Panc1 (cell line): ENCODE results near the gene POLE. TPM values are rescaled to one million over a fixed set of nuclear protein-coding genes. Genes with fewer than 3 reads are reported as not detected.

ENCODE experiments used
- ATAC-seq: fragments of 200-7000 bp; cut with Tn5 transposase; 2 replicates; pipeline ENCODE4 v1.9.1; 2020; ENCODE audit warnings: mild to moderate bottlenecking, moderate library complexity
- BruUV-seq: library from RNA; stranded (reverse); fragments of 400-500 nt; replicated peaks from 2 replicates; lab custom pipeline; 2021; lab: Mats Ljungman, UMichigan
- CTCF ChIA-PET: fragments of 300-600 bp; sonication (Branson Sonifier 250); formaldehyde crosslinking; loops from one replicate; lab custom pipeline; 2022; ENCODE audit warnings: antibody characterized with exemption; lab: Charles Lee
- POLR2A ChIA-PET: fragments of 300-600 bp; sonication (Branson Sonifier 250); formaldehyde crosslinking; loops from one replicate; lab custom pipeline; 2022; ENCODE audit warnings: antibody characterized with exemption; lab: Charles Lee
- DNase-seq: peaks from one replicate; pipeline ENCODE4 v3.0.0-alpha.2; 2010; ENCODE audit warnings: low read depth, low spot score
- H3K27ac ChIP-seq: 2 replicates; pipeline ENCODE4 v1.5.1; 2011; ENCODE audit warnings: mild to moderate bottlenecking, low read length, inconsistent platforms
- H3K27me3 ChIP-seq: fragments of 200-500 bp; sonication (Bioruptor generic); 2 replicates; pipeline ENCODE4 v1.6.0; 2014; ENCODE audit warnings: low read length, inconsistent platforms; ENCODE audit not compliant: control insufficient read depth, insufficient read depth
- H3K36me3 ChIP-seq: fragments of 200-500 bp; sonication (Bioruptor generic); 2 replicates; pipeline ENCODE4 v1.5.1; 2014; ENCODE audit warnings: inconsistent platforms, mild to moderate bottlenecking, low read length, moderate library complexity; ENCODE audit not compliant: control insufficient read depth, insufficient read depth
- H3K4me1 ChIP-seq: 2 replicates; pipeline ENCODE4 v1.5.1; 2011; ENCODE audit warnings: inconsistent platforms, mild to moderate bottlenecking, low read length, moderate library complexity; ENCODE audit not compliant: control insufficient read depth, insufficient read depth
- H3K4me3 ChIP-seq, 2 experiments: 2 replicates each; pipeline ENCODE4 v1.5.1; 2011 to 2012; ENCODE audit warnings: low read depth in 2 of 2, low read length in 2 of 2, mild to moderate bottlenecking in 2 of 2, inconsistent platforms in 1 of 2, moderate library complexity in 1 of 2
- H3K9me3 ChIP-seq: fragments of 200-500 bp; sonication (Bioruptor generic); 2 replicates; pipeline ENCODE4 v1.5.1; 2014; ENCODE audit warnings: low read depth, mild to moderate bottlenecking, inconsistent platforms, low read length, moderate library complexity; ENCODE audit not compliant: control insufficient read depth, insufficient read depth
- POLR2AphosphoS5 ChIP-seq: IDR thresholded peaks from 2 replicates; pipeline ENCODE4 v1.6.1; 2012; ENCODE audit warnings: mild to moderate bottlenecking, low read depth, low read length, moderate library complexity
- SIN3A ChIP-seq: IDR thresholded peaks from 2 replicates; pipeline ENCODE4 v1.6.1; 2012; ENCODE audit warnings: low read depth, mild to moderate bottlenecking, low read length, moderate library complexity, borderline replicate concordance; ENCODE audit not compliant: insufficient read depth
- TCF7L2 ChIP-seq: IDR thresholded peaks from 2 replicates; pipeline ENCODE4 v1.6.1; 2011; ENCODE audit warnings: mild to moderate bottlenecking, low read depth, low read length, inconsistent platforms
- in situ Hi-C: cut with HindIII; loops from 2 replicates; pipeline ENCODE4 v1.10.0; 2016; ENCODE audit warnings: low sequenced_read_pairs, low pct_unique_long_range_greater_than_20kb
- intact Hi-C: fragments of 100-400 bp; cut with micrococcal nuclease; formaldehyde crosslinking; loops from one replicate; pipeline ENCODE4 v1.10.0; 2022; ENCODE audit not compliant: unreplicated experiment
- total RNA-seq: library from RNA; stranded (reverse); gene quantifications from one replicate; pipeline ENCODE4 v1.2.1, GENCODE V29; 2021; ENCODE audit not compliant: unreplicated experiment
- TF ChIP-seq, protein P1 (sequence below): fragments of 450-650 bp; IDR thresholded peaks from 2 replicates; pipeline ENCODE4 v1.5.1; 2017; ENCODE audit warnings: mild to moderate bottlenecking
- TF ChIP-seq, protein P2 (sequence below), 2 experiments: IDR thresholded peaks; 2 replicates each; pipeline ENCODE4 v1.6.1; 2011 to 2012; ENCODE audit warnings: low read depth in 2 of 2, control low read depth in 1 of 2, low read length in 1 of 2, mild to moderate bottlenecking in 1 of 2, moderate library complexity in 1 of 2; ENCODE audit not compliant: insufficient read depth in 1 of 2

Gene POLE
- total RNA-seq, 1 experiment from 2014 or later: 112 TPM

DNA sequence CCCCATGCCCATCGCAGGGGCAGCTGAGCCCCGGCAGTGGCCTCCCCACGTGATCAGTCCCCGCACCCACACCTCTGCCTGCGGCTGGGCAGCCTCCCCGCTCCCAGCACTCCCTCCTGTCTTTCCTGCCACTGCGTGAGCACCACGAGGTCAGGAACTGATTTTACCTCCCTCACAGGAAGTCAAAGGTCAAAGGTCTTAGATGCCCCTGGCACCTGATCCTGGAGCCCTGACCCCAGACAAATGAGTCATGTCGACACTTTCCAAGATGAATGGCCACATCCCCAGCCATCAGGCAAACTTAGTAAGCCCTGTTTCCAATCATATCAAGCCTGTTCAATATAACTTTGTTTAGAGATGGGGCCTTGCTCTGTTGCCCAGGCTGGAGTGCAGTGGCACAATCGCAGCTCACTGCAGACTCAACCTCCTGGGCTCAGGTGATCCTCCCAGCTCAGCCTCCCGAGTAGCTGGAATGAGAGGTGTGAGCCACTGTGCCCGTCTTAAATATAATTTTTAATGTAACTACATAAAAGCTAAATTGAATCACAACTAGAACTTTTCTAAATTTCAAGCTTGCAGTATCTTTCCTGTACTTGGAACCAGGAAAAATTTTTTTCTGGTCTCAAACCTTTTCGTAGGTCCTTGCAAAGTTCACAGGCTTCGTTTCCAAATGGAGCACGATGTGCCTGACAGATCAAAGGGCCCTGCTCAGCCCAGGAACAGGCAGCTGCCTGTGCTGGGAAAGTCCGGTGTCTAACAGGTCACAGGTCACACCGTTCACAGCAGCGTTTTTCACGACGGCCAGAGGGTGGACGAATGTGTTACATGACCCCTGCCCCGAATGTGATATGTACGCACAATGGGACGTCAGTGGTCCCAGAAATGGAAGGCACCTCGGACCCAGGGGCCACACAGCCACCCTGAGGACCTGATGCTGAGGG is 78.6 kb downstream of the POLE start:
- TF ChIP-seq POLR2AphosphoS5 (no peak), TCF7L2 (peak; percentile 99)
- ATAC-seq (peak; percentile 78), DNase-seq (no peak)
- Histone ChIP-seq H3K27ac (peak overlapping the region; percentile 74), H3K27me3 (no peaks in the 10 kb centered on the region), H3K4me3 (no peak overlapping the region), H3K9me3 (no peaks in the 10 kb centered on the region), H3K4me1 (peaks cover 29% of the 10 kb centered on the region), H3K36me3 (no peaks in the 10 kb centered on the region)
- intact Hi-C loops (no loop called here), in situ Hi-C loops (no loop called here)
- BruUV-seq: no TSS peak
- POLR2A ChIA-PET: no interaction called here
- CTCF ChIA-PET: no interaction called here

DNA sequence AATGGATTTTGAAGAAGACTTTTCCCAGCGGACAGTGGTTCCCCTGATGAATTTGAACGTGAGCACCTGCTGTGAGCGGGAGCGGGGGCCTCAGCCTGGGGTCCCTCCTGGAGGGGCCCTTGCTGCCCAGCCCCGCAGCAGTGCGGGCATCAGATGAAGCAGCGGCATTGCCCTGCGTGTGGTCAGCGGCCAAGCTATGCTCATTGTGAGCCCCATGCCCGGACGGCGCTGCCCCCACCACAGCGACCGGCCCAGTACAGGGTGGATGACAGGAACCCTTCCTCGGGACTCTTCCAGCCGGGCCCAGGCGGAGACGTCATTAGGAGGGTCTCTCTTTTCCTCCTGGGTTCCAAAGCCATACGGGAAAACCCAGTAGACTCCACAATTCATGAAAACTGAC is 80.2 kb downstream of the POLE start:
- ChIA-PET POLR2A (no interaction called here), CTCF (no interaction called here)
- intact Hi-C loops: no loop called here
- Histone ChIP-seq H3K36me3 (no peaks in the 10 kb centered on the region), H3K4me1 (peaks cover 29% of the 10 kb centered on the region), H3K27ac (peak overlapping the region; percentile 74; the same call in 1 of the 2 replicates), H3K27me3 (no peaks in the 10 kb centered on the region), H3K9me3 (no peaks in the 10 kb centered on the region), H3K4me3 (no peak overlapping the region)
- TF ChIP-seq, protein P1, sequence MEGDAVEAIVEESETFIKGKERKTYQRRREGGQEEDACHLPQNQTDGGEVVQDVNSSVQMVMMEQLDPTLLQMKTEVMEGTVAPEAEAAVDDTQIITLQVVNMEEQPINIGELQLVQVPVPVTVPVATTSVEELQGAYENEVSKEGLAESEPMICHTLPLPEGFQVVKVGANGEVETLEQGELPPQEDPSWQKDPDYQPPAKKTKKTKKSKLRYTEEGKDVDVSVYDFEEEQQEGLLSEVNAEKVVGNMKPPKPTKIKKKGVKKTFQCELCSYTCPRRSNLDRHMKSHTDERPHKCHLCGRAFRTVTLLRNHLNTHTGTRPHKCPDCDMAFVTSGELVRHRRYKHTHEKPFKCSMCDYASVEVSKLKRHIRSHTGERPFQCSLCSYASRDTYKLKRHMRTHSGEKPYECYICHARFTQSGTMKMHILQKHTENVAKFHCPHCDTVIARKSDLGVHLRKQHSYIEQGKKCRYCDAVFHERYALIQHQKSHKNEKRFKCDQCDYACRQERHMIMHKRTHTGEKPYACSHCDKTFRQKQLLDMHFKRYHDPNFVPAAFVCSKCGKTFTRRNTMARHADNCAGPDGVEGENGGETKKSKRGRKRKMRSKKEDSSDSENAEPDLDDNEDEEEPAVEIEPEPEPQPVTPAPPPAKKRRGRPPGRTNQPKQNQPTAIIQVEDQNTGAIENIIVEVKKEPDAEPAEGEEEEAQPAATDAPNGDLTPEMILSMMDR: no peak
- TF ChIP-seq, protein P2, sequence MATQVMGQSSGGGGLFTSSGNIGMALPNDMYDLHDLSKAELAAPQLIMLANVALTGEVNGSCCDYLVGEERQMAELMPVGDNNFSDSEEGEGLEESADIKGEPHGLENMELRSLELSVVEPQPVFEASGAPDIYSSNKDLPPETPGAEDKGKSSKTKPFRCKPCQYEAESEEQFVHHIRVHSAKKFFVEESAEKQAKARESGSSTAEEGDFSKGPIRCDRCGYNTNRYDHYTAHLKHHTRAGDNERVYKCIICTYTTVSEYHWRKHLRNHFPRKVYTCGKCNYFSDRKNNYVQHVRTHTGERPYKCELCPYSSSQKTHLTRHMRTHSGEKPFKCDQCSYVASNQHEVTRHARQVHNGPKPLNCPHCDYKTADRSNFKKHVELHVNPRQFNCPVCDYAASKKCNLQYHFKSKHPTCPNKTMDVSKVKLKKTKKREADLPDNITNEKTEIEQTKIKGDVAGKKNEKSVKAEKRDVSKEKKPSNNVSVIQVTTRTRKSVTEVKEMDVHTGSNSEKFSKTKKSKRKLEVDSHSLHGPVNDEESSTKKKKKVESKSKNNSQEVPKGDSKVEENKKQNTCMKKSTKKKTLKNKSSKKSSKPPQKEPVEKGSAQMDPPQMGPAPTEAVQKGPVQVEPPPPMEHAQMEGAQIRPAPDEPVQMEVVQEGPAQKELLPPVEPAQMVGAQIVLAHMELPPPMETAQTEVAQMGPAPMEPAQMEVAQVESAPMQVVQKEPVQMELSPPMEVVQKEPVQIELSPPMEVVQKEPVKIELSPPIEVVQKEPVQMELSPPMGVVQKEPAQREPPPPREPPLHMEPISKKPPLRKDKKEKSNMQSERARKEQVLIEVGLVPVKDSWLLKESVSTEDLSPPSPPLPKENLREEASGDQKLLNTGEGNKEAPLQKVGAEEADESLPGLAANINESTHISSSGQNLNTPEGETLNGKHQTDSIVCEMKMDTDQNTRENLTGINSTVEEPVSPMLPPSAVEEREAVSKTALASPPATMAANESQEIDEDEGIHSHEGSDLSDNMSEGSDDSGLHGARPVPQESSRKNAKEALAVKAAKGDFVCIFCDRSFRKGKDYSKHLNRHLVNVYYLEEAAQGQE (IDR thresholded peaks at IDR 0.05; ENCODE audit: insufficient read depth in 1 of 2, low read depth in 2 of 2, low read length in 1 of 2): no peak
- no peak for TF ChIP-seq TCF7L2
- no peak for TF ChIP-seq POLR2AphosphoS5
- TF ChIP-seq SIN3A: no peak
- ATAC-seq (no peak), DNase-seq (no peak)
- in situ Hi-C loops: no loop called here
- no TSS peak for BruUV-seq

DNA sequence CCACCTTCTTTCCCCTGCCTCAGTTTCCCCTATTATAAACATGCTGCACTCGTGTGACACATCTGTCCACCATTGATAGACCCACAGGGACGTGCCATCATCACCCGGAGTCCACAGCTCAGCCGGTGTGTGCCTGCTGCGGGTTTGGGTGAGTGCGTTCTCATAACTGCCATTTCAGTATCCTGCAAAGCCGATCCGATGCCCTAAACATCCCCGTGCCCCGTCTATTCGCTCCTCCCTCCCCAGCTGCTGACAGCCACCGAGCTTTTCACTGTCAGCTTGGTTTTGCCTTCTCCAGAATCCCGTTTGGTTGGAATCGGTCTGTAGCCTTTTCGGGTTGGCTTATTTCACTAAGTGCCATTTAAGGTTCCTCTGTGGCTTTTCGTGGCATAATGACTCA is 80.7 kb downstream of the POLE start:
- intact Hi-C loops (no loop called here), in situ Hi-C loops (no loop called here)
- ATAC-seq (no peak), DNase-seq (no peak)
- no peak overlapping the region for H3K27ac ChIP-seq
- H3K36me3 ChIP-seq: no peaks in the 10 kb centered on the region
- CTCF ChIA-PET: no interaction called here
- no peaks in the 10 kb centered on the region for H3K27me3 ChIP-seq
- H3K4me1 ChIP-seq: peaks cover 29% of the 10 kb centered on the region
- no peak for TF ChIP-seq SIN3A
- TF ChIP-seq, protein P1: no peak
- no peak for TF ChIP-seq POLR2AphosphoS5
- TF ChIP-seq, protein P2 (IDR thresholded peaks at IDR 0.05; ENCODE audit: insufficient read depth in 1 of 2, low read depth in 2 of 2, low read length in 1 of 2): no peak
- no peak for TF ChIP-seq TCF7L2
- POLR2A ChIA-PET: no interaction called here
- BruUV-seq: no TSS peak
- H3K4me3 ChIP-seq: no peak overlapping the region
- no peaks in the 10 kb centered on the region for H3K9me3 ChIP-seq
